Measurements from ENCODE around the gene CCSER1. TPM values are rescaled to one million over a fixed set of nuclear protein-coding genes. Genes with fewer than 3 reads are reported as not detected.
"Not testable (repeated sequence)": the region's sequence is repeated elsewhere in the genome, so short reads cannot be mapped to it uniquely, and the experiment has no call there.

CCSER1 gene
- total RNA-seq, 4 donors from 2014 or later = 4.0 to 6.0 (median 4.8) TPM

DNA sequence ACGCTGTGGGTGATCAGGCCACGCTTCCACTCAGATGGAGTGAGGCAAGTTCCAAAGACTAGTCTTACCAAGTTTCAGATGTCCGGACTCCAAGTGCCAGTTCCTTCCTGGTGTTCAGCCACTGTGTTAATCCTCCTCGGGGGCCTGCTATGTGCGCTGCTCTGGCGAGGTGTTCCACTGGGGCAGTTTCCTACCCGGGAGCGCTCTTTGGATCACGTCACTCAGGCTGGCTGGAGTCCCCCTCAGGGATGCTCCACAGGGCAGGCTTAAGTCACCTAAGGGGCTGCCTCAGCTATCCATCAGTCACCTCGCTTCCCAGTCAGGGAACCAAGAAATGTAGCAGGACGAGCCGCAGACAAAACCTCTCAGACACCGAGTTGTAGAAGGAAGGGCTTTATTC, 1231.4 kb downstream of the CCSER1 start:
- H3K27ac ChIP-seq; H3K9me3 ChIP-seq; H3K4me3 ChIP-seq; H3K27me3 ChIP-seq; H3K36me3 ChIP-seq; DNase-seq (ENCODE audit: low spot score in 2 of 2); H3K4me1 ChIP-seq: not testable (repeated sequence)
- WGBS, 2 donors = 93 to 95% methylated on average over 13 of the region's 13 CpGs

DNA sequence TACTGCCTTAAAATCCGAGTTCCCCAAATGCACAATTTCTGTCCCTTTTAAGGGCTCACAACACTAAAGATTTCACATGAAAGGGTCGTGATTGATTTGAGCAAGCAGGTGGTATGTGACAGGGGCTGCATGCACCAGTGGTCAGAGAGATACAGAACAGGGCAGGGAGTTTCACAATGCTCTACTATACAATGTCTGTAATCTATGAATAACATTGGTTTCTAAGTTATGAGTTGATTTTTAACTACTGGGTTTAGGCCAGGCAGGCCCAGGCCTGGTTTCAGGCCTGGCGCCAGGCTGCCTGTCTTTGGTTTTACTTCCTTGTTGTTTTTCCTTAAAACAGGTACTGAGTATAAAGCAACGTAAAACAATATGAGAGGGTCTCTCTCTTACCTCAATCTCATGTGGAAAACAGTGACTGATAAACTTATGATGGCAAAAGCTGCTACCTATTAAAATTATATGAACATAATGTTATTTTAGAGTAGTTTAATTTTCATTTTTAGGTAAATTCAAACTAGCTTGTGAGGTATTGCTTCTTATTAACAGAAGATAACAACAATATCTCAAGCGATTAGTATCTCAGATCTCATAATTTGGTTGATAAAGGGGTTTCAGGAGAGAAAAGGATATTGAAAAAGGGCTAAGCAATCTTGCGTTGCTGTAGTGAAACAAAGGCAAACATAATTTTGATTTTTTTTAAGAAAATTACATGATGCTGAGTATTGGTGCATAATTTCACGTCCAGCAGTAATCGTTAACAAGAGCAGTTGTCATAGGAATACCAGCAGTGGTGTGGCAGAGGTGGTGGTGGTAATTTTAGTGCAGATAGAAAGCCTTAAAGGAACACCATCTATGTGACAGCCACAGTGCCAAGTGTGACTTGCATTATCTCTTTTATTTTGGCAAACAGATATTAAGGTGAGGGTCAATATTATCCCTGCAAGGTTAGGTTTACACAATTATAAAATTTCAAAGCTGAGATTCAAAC, 1232.1 kb downstream of the CCSER1 start:
- H3K9me3 ChIP-seq = no peaks in the 10 kb centered on the region
- WGBS, 2 donors = 90 to 91% methylated on average over 8 of the region's 8 CpGs
- H3K4me1 ChIP-seq = no peaks in the 10 kb centered on the region
- no peaks in the 10 kb centered on the region for H3K27me3 ChIP-seq
- H3K36me3 ChIP-seq = no peaks in the 10 kb centered on the region
- TF ChIP-seq, protein P1, sequence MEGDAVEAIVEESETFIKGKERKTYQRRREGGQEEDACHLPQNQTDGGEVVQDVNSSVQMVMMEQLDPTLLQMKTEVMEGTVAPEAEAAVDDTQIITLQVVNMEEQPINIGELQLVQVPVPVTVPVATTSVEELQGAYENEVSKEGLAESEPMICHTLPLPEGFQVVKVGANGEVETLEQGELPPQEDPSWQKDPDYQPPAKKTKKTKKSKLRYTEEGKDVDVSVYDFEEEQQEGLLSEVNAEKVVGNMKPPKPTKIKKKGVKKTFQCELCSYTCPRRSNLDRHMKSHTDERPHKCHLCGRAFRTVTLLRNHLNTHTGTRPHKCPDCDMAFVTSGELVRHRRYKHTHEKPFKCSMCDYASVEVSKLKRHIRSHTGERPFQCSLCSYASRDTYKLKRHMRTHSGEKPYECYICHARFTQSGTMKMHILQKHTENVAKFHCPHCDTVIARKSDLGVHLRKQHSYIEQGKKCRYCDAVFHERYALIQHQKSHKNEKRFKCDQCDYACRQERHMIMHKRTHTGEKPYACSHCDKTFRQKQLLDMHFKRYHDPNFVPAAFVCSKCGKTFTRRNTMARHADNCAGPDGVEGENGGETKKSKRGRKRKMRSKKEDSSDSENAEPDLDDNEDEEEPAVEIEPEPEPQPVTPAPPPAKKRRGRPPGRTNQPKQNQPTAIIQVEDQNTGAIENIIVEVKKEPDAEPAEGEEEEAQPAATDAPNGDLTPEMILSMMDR (IDR thresholded peaks at IDR 0.05) = no peak
- TF ChIP-seq EP300 (IDR thresholded peaks at IDR 0.05) (no peak), POLR2A (IDR thresholded peaks at IDR 0.05) (no peak)
- no peak overlapping the region for H3K27ac ChIP-seq
- no peak overlapping the region for H3K4me3 ChIP-seq
- DNase-seq (ENCODE audit: low spot score in 2 of 2) = no peak

DNA sequence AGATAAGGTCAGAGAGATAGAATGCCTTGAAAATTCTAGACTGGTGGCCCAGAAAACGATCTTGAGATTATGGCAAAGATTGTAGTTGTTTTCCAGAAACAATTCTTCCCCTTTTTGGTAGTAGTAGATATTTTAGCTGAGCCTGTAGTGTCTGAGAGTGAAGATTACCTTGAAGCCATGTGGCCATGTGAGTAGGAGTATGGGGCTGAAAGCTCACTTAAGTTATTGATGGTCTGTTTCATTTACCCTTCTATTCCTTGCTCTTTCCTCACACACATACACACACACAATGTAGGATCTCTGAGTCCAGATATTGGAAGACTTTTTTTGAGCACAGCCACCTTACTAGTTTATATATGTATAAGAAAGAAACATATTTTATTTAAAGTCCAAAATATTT, 1234.9 kb downstream of the CCSER1 start:
- TF ChIP-seq, protein P1 (IDR thresholded peaks at IDR 0.05) = no peak
- TF ChIP-seq POLR2A (IDR thresholded peaks at IDR 0.05) = no peak
- no peak for TF ChIP-seq EP300 (IDR thresholded peaks at IDR 0.05)
- no peak for DNase-seq (ENCODE audit: low spot score in 2 of 2)
- Histone ChIP-seq H3K4me1 (no peaks in the 10 kb centered on the region), H3K9me3 (no peaks in the 10 kb centered on the region), H3K27ac (no peak overlapping the region), H3K4me3 (no peak overlapping the region), H3K27me3 (no peaks in the 10 kb centered on the region), H3K36me3 (no peaks in the 10 kb centered on the region)
- WGBS, 2 donors = 64 to 73% methylated on average over 1 of the region's 1 CpG

DNA sequence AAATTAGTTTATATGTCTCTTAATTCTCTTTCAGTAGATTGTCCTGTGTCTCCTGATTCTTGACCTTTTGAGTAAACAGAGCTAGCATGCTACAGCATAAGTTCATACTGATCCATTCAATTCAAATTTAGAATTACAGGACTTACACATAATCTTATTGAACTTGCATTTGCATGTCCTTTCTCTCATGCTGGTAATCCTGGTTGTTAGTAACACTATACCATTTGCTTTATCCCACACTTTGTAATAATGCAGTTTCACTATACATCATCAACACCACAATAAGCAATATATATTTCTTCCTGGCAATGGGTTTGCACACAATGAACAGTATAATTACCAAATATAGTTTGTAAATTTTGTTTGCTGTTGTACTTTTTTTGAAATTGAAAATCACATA, 1239.4 kb downstream of the CCSER1 start:
- TF ChIP-seq, protein P1 (IDR thresholded peaks at IDR 0.05) = no peak
- TF ChIP-seq EP300 (IDR thresholded peaks at IDR 0.05) = no peak
- TF ChIP-seq POLR2A (IDR thresholded peaks at IDR 0.05) = no peak
- Histone ChIP-seq H3K4me1 (no peaks in the 10 kb centered on the region), H3K36me3 (no peaks in the 10 kb centered on the region), H3K4me3 (no peak overlapping the region), H3K9me3 (no peaks in the 10 kb centered on the region), H3K27ac (no peak overlapping the region), H3K27me3 (no peaks in the 10 kb centered on the region)
- DNase-seq (ENCODE audit: low spot score in 2 of 2) = no peak

DNA sequence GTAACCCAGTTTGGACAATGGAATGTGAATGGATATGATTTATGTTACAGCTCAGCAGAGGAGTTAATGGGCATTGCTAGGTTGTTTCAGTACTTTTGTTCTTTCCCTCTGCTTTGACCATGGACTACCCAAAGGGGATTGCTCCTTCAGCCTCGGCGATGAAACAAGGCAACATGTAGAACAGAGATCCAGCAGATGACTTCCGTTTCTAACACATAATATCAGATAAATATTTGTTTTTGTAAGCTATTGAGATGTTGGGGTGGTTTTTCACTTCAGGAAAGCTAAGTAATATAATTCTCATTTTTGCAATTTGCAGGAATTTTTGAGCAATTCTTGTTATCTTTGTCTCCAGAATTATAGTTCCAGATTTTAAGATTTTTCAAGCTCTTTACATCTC, 1241.9 kb downstream of the CCSER1 start:
- WGBS, 2 donors = 73 to 82% methylated on average over 3 of the region's 3 CpGs
- Histone ChIP-seq H3K4me1 (no peaks in the 10 kb centered on the region), H3K4me3 (no peak overlapping the region), H3K9me3 (no peaks in the 10 kb centered on the region), H3K36me3 (no peaks in the 10 kb centered on the region), H3K27me3 (no peaks in the 10 kb centered on the region), H3K27ac (no peak overlapping the region)
- no peak for DNase-seq (ENCODE audit: low spot score in 2 of 2)
- TF ChIP-seq POLR2A (IDR thresholded peaks at IDR 0.05) = no peak
- TF ChIP-seq, protein P1 (IDR thresholded peaks at IDR 0.05) = no peak
- TF ChIP-seq EP300 (IDR thresholded peaks at IDR 0.05) = no peak
